UCSD-AML1 (cell line): ENCODE data around the gene URB2.

Source experiments
- DNase-seq: peaks from one replicate; lab custom pipeline; 2025; ENCODE audit not compliant: unreplicated experiment; lab: John Stamatoyannopoulos, UW

Gene URB2

GRCh38 chr1:229643996-229644745, 18.1 kb downstream of the URB2 start:
- no peak for DNase-seq

- no peak for DNase-seq
Measured at GRCh38 chr1:229645324-229645993, 19.4 kb downstream of the URB2 start.

- DNase-seq = no peak
Measured at GRCh38 chr1:229648406-229648805, 22.4 kb downstream of the URB2 start.

GRCh38 chr1:229650045-229650444, 24.0 kb downstream of the URB2 start:
- no peak for DNase-seq

- no peak for DNase-seq
Measured at GRCh38 chr1:229651546-229651945, 25.5 kb downstream of the URB2 start.

- no peak for DNase-seq
Measured at GRCh38 chr1:229653420-229653819, 27.4 kb downstream of the URB2 start.

GRCh38 chr1:229655781-229656180, 29.7 kb downstream of the URB2 start:
- no peak for DNase-seq

- DNase-seq = no peak
Measured at GRCh38 chr1:229657993-229658755, 32.1 kb downstream of the URB2 start.

GRCh38 chr1:229661022-229661877, 35.2 kb downstream of the URB2 start:
- peak; percentile 65 for DNase-seq

GRCh38 chr1:229661897-229662296, 35.9 kb downstream of the URB2 start:
- no peak for DNase-seq

- no peak for DNase-seq
Measured at GRCh38 chr1:229664133-229664689, 38.2 kb downstream of the URB2 start.

- DNase-seq = no peak
Measured at GRCh38 chr1:229665912-229666558, 40.0 kb downstream of the URB2 start.

- no peak for DNase-seq
Measured at GRCh38 chr1:229666585-229666984, 40.5 kb downstream of the URB2 start.

- no peak for DNase-seq
Measured at GRCh38 chr1:229669333-229669732, 43.3 kb downstream of the URB2 start.

GRCh38 chr1:229671310-229671709, 45.3 kb downstream of the URB2 start:
- no peak for DNase-seq

GRCh38 chr1:229672246-229672645, 46.2 kb downstream of the URB2 start:
- DNase-seq = no peak

GRCh38 chr1:229674042-229674441, 48.0 kb downstream of the URB2 start:
- DNase-seq = no peak

GRCh38 chr1:229675396-229675795, 49.3 kb downstream of the URB2 start:
- no peak for DNase-seq

- no peak for DNase-seq
Measured at GRCh38 chr1:229685149-229685548, 59.1 kb downstream of the URB2 start.

GRCh38 chr1:229689273-229689672, 63.2 kb downstream of the URB2 start:
- no peak for DNase-seq
